ENCODE results near the gene CCDC70. TPM values are rescaled to one million over a fixed set of nuclear protein-coding genes. Genes with fewer than 3 reads are reported as not detected.

Gene CCDC70
- total RNA-seq, 1 donor from 2014 or later: not detected

- no peaks in the 10 kb centered on the region for H3K9me3 ChIP-seq
- intact Hi-C loops (cut with DNase I): no loop called here
- H3K27ac ChIP-seq: no peak overlapping the region
- TF ChIP-seq, protein P1, sequence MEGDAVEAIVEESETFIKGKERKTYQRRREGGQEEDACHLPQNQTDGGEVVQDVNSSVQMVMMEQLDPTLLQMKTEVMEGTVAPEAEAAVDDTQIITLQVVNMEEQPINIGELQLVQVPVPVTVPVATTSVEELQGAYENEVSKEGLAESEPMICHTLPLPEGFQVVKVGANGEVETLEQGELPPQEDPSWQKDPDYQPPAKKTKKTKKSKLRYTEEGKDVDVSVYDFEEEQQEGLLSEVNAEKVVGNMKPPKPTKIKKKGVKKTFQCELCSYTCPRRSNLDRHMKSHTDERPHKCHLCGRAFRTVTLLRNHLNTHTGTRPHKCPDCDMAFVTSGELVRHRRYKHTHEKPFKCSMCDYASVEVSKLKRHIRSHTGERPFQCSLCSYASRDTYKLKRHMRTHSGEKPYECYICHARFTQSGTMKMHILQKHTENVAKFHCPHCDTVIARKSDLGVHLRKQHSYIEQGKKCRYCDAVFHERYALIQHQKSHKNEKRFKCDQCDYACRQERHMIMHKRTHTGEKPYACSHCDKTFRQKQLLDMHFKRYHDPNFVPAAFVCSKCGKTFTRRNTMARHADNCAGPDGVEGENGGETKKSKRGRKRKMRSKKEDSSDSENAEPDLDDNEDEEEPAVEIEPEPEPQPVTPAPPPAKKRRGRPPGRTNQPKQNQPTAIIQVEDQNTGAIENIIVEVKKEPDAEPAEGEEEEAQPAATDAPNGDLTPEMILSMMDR (IDR thresholded peaks at IDR 0.05): no peak
- no peak for DNase-seq
- H3K4me1 ChIP-seq: peaks cover 20% of the 10 kb centered on the region
- no peak overlapping the region for H3K4me3 ChIP-seq
- no peaks in the 10 kb centered on the region for H3K36me3 ChIP-seq
- no peaks in the 10 kb centered on the region for H3K27me3 ChIP-seq
- ATAC-seq: no peak
Measured at GRCh38 chr13:51817717-51818116, 44.1 kb upstream of the CCDC70 start.

- H3K4me1 ChIP-seq: peaks cover 20% of the 10 kb centered on the region
- ATAC-seq: no peak
- no peak overlapping the region for H3K27ac ChIP-seq
- intact Hi-C loops (cut with DNase I): no loop called here
- no peaks in the 10 kb centered on the region for H3K27me3 ChIP-seq
- no peaks in the 10 kb centered on the region for H3K9me3 ChIP-seq
- H3K4me3 ChIP-seq: no peak overlapping the region
- DNase-seq: no peak
- no peaks in the 10 kb centered on the region for H3K36me3 ChIP-seq
- TF ChIP-seq, protein P1 (IDR thresholded peaks at IDR 0.05): no peak
Measured at GRCh38 chr13:51818276-51818675, 43.5 kb upstream of the CCDC70 start.

GRCh38 chr13:51818781-51819511 is 42.8 kb upstream of the CCDC70 start:
- H3K36me3 ChIP-seq: no peaks in the 10 kb centered on the region
- ATAC-seq: no peak
- DNase-seq: no peak
- H3K4me3 ChIP-seq: no peak overlapping the region
- TF ChIP-seq, protein P1 (IDR thresholded peaks at IDR 0.05): no peak
- H3K27ac ChIP-seq: no peak overlapping the region
- no peaks in the 10 kb centered on the region for H3K9me3 ChIP-seq
- intact Hi-C loops (cut with DNase I): no loop called here
- H3K27me3 ChIP-seq: no peaks in the 10 kb centered on the region
- H3K4me1 ChIP-seq: peaks cover 20% of the 10 kb centered on the region

- TF ChIP-seq, protein P1 (IDR thresholded peaks at IDR 0.05): no peak
- intact Hi-C loops (cut with DNase I): no loop called here
- ATAC-seq (no peak), DNase-seq (no peak)
- H3K27me3 ChIP-seq: no peaks in the 10 kb centered on the region
- H3K9me3 ChIP-seq: no peaks in the 10 kb centered on the region
- H3K27ac ChIP-seq: no peak overlapping the region
- H3K4me1 ChIP-seq: peaks cover 23% of the 10 kb centered on the region
- H3K36me3 ChIP-seq: no peaks in the 10 kb centered on the region
- no peak overlapping the region for H3K4me3 ChIP-seq
Measured at GRCh38 chr13:51819544-51819943, 42.2 kb upstream of the CCDC70 start.

- TF ChIP-seq, protein P1 (IDR thresholded peaks at IDR 0.05): no peak
- Histone ChIP-seq H3K4me1 (peaks cover 24% of the 10 kb centered on the region), H3K27ac (no peak overlapping the region), H3K27me3 (no peaks in the 10 kb centered on the region), H3K9me3 (no peaks in the 10 kb centered on the region), H3K36me3 (no peaks in the 10 kb centered on the region), H3K4me3 (no peak overlapping the region)
- intact Hi-C loops (cut with DNase I): no loop called here
- DNase-seq (no peak), ATAC-seq (no peak)
Measured at GRCh38 chr13:51820016-51820597, 41.7 kb upstream of the CCDC70 start.

Data from upper lobe of right lung (tissue), 1 donor.